NCI-H2171 treated with DMSO at 0.1 percent for 48 hours (cell line): ENCODE results near the gene PSMB3.
A peak's percentile ranks its signal among the peaks of the same experiment; 100 is the strongest.

ENCODE experiments used
- DNase-seq: peaks from one replicate; lab custom pipeline; 2025; lab: John Stamatoyannopoulos, UW

Gene PSMB3

GRCh38 chr17:38733982-38734973 is 18.3 kb upstream of the PSMB3 start:
- DNase-seq, result peak; percentile 35

DNA sequence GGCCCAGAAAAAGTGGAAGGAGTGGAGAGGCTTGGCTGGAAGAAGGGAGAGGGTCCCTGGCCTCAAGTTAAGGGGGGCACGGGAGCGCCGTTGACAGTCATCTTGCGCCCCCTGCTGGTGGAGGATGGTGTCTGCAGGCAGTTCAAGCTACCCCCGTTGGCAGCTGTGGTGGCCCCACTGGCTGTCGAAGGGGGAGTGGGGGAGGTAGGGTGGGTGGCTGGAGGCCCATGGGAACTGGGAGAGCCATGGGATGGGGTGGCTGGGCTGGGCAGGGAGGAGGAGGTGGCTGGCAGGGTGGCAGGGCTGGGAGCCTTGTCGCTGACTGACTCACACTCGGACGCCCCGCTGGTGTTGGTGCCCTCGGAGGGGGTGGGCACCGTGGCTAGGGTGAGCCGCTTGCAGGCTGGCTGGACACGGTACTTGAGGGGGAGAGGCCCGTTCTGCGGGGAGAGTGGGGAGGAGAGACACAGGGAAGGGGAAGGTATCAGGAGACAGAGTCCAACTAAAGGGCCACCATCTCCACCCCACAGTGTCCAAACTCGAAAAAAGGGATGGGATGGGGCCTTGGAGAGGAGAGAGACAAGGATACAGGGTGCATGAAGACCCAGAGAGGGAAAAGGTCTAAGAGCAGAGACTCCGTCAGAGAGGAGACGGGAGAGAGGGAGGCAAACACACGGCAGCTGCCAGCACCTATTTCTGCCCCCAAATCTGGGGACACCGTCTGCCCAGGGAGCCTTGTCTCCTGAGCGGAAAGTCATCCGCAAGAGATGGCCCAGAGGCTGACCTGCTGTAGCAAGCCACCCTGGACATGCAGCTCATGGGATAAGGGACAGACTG is 17.2 kb upstream of the PSMB3 start:
- peak; percentile 58 for DNase-seq

GRCh38 chr17:38738007-38738662 is 14.4 kb upstream of the PSMB3 start:
- DNase-seq, result no peak

- no peak for DNase-seq
Observed at GRCh38 chr17:38738686-38739085, 13.9 kb upstream of the PSMB3 start.

- no peak for DNase-seq
Observed at GRCh38 chr17:38739305-38739704, 13.2 kb upstream of the PSMB3 start.

GRCh38 chr17:38740044-38740443 is 12.5 kb upstream of the PSMB3 start:
- DNase-seq, result no peak

DNA sequence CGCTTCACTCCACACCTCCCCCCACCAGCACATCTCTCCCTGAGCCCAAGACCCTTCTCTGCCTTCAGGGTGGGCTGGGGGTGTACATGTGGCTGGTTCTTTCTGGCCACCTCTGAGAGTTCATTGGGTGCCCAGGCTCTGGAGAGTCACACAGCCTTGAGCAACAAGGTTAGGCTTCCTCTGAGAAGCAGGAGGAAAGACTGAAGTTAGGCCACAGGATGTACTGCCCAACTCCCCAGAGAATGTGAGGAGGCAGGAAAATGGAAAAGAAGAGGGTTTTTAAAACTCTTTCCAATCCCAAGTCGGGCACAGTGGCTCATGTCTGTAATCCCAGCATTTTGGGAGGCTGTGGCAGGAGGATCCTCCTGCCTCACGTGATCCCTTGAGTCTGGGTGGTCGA is 11.7 kb upstream of the PSMB3 start:
- DNase-seq, result no peak

- DNase-seq, result no peak
Observed at GRCh38 chr17:38741461-38741860, 11.1 kb upstream of the PSMB3 start.

DNA sequence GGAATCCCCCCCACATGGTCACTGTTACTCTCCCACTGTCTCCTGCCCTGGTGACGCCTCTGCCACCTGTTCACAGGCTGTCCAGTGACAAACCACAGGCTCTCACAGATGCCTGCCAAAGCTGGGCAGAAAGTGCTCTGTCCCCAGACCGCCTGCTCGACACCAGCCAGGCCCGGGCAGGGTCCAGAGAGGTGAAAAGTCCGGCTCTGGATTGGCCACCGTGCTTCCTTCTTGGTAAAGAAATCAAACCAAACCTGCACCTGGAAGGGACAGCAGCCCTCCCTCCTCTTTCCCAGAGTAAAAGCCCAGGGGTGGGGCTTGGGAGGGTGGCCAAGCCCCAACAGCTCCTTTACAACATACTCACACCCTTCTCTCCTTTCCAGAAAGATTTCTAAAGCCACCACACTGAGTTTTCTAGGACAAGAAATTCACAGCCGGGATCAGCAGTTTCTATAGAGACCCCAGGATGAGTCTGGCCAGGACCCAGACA is 10.6 kb upstream of the PSMB3 start:
- no peak for DNase-seq

GRCh38 chr17:38742411-38743308 is 9.9 kb upstream of the PSMB3 start:
- peak; percentile 99 for DNase-seq

DNA sequence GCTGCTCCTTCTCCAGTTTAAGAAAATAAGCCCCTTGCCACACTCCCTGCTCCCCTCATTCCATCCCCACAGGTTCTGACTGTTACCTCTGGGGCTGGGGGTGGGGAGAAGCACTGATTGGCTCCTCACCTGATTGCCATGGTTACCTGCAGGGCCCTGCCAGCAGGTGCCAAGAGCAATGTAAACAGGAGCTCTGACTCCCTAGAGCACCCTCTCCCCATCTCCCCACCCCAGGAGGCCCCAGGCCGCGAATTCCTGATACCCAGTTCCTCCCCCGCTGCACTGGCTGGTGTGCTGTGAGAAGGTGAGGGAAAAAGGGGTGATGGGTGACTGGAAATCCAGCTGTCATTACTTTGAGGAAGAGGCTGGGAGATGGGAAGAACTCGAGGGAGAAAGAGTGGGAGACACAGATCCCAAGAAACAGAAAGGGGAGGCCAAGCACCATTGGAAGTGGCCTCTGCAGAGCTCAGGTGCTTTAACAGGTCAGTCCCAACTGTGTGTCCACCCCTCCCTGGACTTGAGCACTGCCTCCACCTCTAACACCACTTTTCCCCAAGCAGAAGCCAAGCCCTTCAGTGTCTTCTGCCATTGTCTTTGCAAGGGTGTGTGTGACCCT is 8.9 kb upstream of the PSMB3 start:
- DNase-seq, result peak; percentile 85

DNA sequence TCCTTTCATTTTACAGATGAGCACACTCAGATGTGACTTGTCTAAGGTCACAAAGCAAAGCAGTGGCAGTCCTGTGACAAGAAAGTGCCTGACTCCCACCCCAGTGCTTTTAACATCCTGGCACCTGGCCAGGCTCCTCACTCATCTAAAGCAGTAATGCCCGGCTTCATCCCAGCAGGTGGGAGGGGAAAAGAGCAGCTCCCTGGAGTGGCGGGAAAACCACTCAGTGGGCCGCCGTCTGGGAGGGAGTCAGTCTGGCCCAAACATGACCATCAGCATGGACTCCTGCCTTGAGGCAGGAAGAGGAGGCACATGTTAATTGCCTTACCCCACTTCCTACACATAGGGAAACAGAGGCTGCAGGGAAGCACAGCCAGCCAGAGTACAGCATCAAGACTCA is 7.0 kb upstream of the PSMB3 start:
- DNase-seq, result peak; percentile 76

GRCh38 chr17:38746004-38746848 is 6.3 kb upstream of the PSMB3 start:
- DNase-seq, result no peak

DNA sequence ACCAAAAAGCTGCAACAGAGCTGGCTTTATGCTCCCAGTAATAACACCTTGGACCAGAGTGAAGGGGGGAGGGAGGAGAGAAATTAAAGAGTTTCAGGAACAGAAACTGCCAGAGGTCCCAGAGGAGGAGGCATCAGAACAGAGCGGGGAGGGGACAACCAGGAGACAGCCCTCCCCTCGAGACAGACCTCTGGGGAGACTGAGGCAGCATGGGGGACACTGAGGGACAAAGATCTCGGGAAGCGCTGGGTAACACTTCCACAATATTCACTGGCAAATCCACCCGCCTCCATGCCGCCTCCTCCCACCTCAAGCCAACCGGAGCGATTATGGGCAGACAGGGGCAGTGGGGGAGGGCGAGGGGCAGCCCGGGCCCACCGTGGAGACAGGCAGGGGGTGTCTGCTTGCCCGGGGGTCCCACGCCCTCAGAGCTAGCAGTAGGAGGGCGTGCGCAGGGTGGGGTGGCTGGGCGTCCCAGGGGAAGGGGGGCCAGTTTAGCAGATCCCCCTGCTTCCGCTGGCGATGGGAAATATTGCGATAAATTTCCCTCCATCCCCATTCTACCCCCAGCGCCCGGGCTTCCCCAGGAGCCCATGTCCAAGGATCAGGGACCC is 5.6 kb upstream of the PSMB3 start:
- DNase-seq, result no peak

DNA sequence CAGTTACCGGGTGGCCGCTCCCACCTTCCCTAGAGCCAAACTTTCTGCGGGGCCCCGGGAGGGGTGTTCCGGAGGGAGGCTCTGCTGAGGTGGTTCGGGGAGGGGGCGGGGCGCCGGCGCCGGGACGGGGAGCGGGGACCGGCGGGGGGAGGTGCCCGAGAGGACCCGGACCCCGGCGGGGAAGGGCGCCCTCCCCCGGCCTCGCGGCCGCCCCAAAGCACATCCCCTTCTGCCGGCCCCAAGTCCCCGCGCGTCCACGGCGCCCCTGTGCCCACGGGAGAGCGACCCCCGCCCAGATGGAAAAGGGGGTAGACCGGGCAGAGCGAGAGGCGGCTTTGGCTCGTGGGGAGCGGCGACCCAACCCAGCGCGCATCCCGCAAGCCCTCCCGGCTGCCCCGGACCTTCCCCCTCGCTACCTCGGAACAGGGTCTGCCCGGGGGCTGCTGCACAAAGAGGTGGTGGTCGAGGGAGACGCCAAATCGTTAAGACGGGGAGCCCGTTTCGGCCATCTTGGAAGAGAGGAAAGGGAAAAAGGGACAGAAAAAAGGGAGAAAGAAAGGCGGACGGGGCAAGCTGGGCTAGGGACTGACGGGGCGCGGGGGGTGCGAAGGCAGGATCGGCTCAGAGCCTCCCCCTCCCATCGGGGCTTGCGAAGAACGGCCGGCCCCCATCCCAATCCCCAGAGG is 4.9 kb upstream of the PSMB3 start:
- peak; percentile 67 for DNase-seq

DNA sequence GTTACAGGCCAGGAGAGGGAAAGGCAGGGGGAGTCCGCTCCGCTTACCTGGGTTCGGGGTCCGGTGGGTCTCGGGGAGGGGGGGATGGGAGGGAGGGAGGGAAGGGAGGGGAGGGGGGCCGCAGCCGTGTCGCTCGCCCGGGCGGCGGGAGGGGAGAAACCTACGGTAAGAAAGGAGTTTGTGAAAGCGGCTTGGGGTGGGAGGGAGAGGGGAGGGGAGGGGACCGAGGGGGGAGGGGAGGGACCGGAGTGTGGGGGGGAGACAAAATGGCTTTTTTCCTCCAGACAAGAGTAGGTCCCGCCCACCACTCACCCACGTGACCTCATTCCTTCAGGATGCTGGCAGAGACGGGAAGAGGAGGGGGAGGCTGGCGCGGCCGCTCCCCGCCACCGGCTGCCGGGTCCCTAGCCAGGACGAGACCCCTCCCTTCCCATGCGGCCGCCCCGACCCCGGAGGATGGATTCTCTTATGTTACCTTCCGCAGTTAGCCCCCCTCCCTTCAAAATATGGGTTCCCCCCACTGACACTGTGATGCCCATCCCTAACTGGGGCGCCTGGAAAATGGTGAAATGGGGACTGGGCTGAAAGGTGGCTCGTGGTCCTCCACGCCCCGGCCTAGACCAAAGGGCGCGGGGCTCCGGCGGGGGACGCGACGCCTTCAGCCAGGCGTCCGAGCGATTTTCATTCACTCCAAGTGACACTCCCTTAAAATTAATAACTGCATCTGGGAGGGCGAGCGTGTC is 4.2 kb upstream of the PSMB3 start, which contains the start of gene PCGF2:
TSS of gene PCGF2 (minus strand) at position 188 of the 743 bp plus-strand sequence. CDS start 7,934 bp downstream, outside the sequence.
- DNase-seq, result peak; percentile 91

GRCh38 chr17:38748892-38749222 is 3.7 kb upstream of the PSMB3 start:
- DNase-seq, result peak; percentile 70
